HAP-1 (cell line): ENCODE data around the gene CEP97.
A peak's percentile ranks its signal among the peaks of the same experiment; 100 is the strongest.
"Not testable (repeated sequence)": the region's sequence is repeated elsewhere in the genome, so short reads cannot be mapped to it uniquely, and the experiment has no call there.

Experiments
- DNase-seq, 2 experiments: peaks; one replicate each; pipeline ENCODE4 v3.0.0-alpha.2; 2016 to 2020; ENCODE audit warnings: low spot score in 2 of 2
- H3K27me3 ChIP-seq: fragments of 250-450 bp; sonication (Bioruptor Pico); 2 replicates; pipeline ENCODE4 v1.5.1; 2020; ENCODE audit warnings: low read depth, mild to moderate bottlenecking, moderate library complexity
- H3K36me3 ChIP-seq: fragments of 250-450 bp; sonication (Bioruptor Pico); replicated peaks from 2 replicates; pipeline ENCODE4 v1.5.1; 2020; ENCODE audit warnings: mild to moderate bottlenecking
- H3K4me1 ChIP-seq: fragments of 250-450 bp; sonication (Bioruptor Pico); 2 replicates; pipeline ENCODE4 v1.5.1; 2020; ENCODE audit warnings: mild to moderate bottlenecking
- H3K4me3 ChIP-seq: fragments of 250-450 bp; sonication (Bioruptor Pico); 2 replicates; pipeline ENCODE4 v1.5.1; 2020; ENCODE audit warnings: mild to moderate bottlenecking, moderate library complexity
- H3K9me3 ChIP-seq: fragments of 250-450 bp; sonication (Bioruptor Pico); 2 replicates; pipeline ENCODE4 v1.5.1; 2020; ENCODE audit warnings: mild to moderate bottlenecking, moderate library complexity
- in situ Hi-C: fragments of 300-500 bp; cut with MboI; formaldehyde crosslinking; loops from 3 replicates; pipeline ENCODE4 v1.14.3; 2020; ENCODE audit warnings: low sequenced_read_pairs, inconsistent platforms, mixed read lengths

Gene CEP97

DNA sequence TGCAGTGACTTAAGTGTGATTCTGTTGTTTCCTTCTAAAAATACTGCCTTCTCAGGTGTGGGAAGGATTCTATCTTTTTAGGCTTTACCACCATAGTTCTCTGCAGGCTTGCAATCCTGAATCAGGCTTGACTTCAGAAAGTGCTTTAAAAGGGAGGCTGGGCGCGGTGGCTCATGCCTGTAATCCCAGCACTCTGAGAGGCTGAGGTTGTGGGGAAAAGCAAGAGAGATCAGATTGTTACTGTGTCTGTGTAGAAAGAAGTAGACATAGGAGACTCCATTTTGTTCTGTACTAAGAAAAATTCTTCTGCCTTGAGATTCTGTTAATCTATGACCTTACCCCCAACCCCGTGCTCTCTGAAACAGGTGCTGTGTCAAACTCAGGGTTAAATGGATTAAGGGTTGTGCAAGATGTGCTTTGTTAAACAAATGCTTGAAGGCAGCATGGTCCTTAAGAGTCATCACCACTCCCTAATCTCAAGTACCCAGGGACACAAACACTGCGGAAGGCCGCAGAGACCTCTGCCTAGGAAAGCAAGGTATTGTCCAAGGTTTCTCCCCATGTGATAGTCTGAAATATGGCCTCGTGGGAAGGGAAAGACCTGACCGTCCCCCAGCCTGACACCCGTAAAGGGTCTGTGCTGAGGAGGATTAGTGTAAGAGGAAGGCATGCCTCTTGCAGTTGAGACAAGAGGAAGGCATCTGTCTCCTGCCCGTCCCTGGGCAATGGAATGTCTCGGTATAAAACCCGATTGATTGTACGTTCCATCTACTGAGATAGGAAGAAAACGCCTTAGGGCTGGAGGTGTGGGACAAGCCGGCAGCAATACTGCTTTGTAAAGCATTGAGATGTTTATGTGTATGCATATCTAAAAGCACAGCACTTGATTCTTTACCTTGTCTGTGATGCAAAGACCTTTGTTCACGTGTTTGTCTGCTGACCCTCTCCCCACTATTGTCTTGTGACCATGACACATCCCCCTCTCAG, 32.4 kb upstream of the CEP97 start:
- in situ Hi-C loops: not testable (repeated sequence)

DNA sequence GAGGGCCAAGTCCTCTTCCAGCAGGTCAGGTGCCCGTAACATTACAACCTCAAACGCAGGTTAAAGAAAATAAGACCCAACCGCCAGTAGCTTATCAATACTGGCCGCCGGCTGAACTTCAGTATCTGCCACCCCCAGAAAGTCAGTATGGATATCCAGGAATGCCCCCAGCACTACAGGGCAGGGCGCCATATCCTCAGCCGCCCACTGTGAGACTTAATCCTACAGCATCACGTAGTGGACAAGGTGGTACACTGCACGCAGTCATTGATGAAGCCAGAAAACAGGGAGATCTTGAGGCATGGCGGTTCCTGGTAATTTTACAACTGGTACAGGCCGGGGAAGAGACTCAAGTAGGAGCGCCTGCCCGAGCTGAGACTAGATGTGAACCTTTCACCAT, 30.9 kb upstream of the CEP97 start:
- Histone ChIP-seq H3K4me1 (peaks cover 35% of the 10 kb centered on the region), H3K4me3 (peak overlapping the region; percentile 28)
- in situ Hi-C loops, H3K27me3 ChIP-seq, H3K36me3 ChIP-seq, H3K9me3 ChIP-seq: not testable (repeated sequence)
- DNase-seq: peak; percentile 74 to 83

More for the DNA sequence above, 32.4 kb upstream of the CEP97 start:
- H3K27me3 ChIP-seq, H3K9me3 ChIP-seq, H3K36me3 ChIP-seq: not testable (repeated sequence)
- Histone ChIP-seq H3K4me3 (peak overlapping the region; percentile 28), H3K4me1 (peaks cover 39% of the 10 kb centered on the region)
- DNase-seq: peak; percentile 62

DNA sequence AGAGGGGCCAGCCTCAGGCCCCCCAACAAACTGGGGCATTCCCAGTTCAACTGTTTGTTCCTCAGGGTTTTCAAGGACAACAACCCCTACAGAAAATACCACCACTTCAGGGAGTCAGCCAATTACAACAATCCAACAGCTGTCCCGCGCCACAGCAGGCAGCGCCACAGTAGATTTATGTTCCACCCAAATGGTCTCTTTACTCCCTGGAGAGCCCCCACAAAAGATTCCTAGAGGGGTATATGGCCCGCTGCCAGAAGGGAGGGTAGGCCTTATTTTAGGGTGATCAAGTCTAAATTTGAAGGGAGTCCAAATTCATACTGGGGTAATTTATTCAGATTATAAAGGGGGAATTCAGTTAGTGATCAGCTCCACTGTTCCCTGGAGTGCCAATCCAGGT, 29.6 kb upstream of the CEP97 start:
- H3K36me3 ChIP-seq, in situ Hi-C loops, H3K4me3 ChIP-seq, H3K27me3 ChIP-seq, DNase-seq, H3K9me3 ChIP-seq: not testable (repeated sequence)
- peaks cover 35% of the 10 kb centered on the region for H3K4me1 ChIP-seq

DNA sequence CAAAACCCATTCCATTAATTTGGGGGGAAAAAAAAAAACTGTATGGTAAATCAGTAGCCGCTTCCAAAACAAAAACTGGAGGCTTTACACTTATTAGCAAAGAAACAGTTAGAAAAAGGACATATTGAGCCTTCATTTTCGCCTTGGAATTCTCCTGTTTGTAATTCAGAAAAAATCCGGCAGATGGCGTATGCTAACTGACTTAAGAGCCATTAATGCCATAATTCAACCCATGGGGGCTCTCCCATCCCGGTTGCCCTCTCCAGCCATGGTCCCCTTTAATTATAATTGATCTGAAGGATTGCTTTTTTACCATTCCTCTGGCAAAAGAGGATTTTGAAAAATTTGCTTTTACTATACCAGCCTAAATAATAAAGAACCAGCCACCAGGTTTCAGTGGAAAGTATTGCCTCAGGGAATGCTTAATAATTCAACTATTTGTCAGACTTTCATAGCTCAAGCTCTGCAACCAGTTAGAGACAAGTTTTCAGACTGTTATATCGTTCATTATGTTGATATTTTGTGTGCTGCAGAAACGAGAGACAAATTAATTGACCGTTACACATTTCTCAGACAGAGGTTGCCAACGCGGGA, 28.5 kb upstream of the CEP97 start:
- no peaks in the 10 kb centered on the region; the same call in 1 of the 2 replicates for H3K36me3 ChIP-seq
- no peaks in the 10 kb centered on the region for H3K9me3 ChIP-seq
- in situ Hi-C loops: no loop called here
- H3K27me3 ChIP-seq: no peaks in the 10 kb centered on the region
- no peak overlapping the region for H3K4me3 ChIP-seq
- peaks cover 35% of the 10 kb centered on the region for H3K4me1 ChIP-seq
- peak; percentile 66 to 70 for DNase-seq

DNA sequence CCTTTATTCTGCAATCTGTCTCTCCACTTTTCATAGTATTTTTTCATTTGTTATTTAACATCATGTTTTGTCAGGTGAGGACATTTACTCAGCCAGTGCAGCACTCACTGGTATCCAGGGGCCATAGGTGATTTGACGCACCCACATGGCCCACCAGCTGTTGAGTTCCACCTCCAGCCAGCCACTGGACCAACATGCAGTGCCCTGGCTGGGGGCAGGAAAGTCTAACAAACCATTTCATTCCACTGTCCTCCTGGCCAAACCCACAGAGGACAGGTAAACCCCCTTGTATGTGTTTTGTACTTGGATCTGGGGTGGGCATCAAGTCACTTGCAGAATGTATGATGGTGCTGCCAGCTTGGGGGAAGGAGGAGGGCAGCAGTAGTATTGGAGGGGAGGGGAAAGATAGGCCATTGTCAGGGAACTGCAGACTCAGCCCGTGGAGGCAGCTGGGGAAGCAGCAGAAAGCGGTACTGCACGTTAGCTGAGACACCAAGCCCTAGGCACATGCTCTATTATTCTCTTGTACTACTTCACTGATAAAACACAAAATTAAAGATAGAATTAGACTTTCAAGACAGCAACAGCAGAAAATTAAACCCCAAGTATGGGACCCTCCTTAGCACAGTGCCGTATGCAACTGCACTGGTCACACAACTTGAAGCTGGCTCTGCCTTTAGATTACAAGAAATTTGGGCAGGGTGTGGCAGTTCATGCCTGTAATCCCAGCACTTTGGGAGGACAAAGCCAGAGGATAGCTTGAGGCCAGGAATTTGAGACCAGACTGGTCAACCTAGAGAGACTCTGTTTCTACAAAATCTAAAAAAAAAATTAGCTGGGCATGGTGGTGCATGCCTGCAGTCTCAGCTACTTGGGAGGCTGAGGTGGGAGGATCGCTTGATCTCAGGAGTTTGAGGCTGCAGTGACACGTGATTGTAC, 22.4 kb upstream of the CEP97 start:
- DNase-seq: no peak
- in situ Hi-C loops: no loop called here
- Histone ChIP-seq H3K27me3 (no peaks in the 10 kb centered on the region), H3K4me3 (no peak overlapping the region), H3K9me3 (no peaks in the 10 kb centered on the region), H3K4me1 (peaks cover 39% of the 10 kb centered on the region), H3K36me3 (no peaks in the 10 kb centered on the region; the same call in 1 of the 2 replicates)

DNA sequence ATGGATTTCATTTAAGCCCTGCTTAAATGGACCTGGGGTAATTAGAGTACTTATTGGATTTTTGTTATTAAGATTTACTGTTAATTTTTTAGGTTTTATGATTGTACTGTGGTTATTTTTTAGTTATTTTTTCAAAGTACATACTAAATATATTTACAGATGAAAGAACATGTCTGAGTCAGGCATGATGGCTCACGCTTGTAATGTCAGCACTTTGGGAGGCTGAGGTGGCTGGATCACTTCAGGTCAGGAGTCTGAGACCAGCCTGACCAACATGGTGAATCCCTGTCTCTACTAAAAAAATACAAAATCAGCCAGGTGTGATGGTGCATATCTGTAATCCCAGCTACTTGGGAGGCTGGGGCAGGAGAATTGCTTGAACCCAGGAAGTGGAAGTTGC, 21.7 kb upstream of the CEP97 start:
- Histone ChIP-seq H3K27me3 (no peaks in the 10 kb centered on the region), H3K4me1 (peaks cover 39% of the 10 kb centered on the region), H3K4me3 (no peak overlapping the region), H3K36me3 (no peaks in the 10 kb centered on the region), H3K9me3 (no peaks in the 10 kb centered on the region)
- no peak for DNase-seq
- in situ Hi-C loops: no loop called here

DNA sequence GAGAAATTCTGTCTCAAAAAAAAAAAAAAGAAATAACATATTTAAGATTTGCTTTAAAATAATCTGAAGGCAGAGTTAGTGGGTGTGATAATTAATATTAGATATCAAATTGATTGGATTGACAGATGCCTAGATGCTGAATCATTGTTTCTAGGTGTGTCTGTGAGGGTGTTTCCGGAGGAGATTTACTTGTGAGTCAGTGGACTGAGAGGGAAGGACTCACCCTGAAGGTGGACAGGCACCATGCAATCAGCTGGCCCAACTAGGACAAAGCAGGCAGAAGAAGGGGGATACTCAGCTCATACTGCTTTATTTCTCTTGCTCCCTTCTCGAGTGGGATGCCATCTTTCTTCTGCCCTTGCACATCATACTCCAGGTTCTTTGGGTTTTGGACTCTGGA, 21.2 kb upstream of the CEP97 start:
- no peaks in the 10 kb centered on the region for H3K27me3 ChIP-seq
- no peaks in the 10 kb centered on the region for H3K9me3 ChIP-seq
- H3K4me3 ChIP-seq: no peak overlapping the region
- no peak for DNase-seq
- H3K4me1 ChIP-seq: peaks cover 39% of the 10 kb centered on the region
- H3K36me3 ChIP-seq: no peaks in the 10 kb centered on the region
- in situ Hi-C loops: no loop called here

DNA sequence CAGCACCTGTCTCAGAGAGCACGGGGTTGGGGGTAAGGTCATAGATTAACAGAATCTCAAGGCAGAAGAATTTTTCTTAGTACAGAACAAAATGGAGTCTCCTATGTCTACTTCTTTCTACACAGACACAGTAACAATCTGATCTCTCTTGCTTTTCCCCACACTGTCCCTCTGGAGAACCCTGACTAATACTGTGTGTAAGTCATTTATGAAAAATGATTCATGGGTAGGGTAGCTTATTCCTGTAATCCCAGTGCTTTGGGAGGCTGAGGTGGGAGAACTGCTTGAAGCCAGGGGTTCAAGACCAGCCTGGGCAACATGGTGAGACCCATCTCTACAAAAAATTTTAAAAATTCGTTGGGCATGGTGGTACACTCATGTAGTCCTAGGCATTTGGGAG, 19.8 kb upstream of the CEP97 start:
- H3K27me3 ChIP-seq, H3K36me3 ChIP-seq, in situ Hi-C loops, H3K4me3 ChIP-seq, H3K9me3 ChIP-seq: not testable (repeated sequence)
- peak in 1 of 2 experiments; percentile 59 for DNase-seq
- H3K4me1 ChIP-seq: peaks cover 39% of the 10 kb centered on the region

DNA sequence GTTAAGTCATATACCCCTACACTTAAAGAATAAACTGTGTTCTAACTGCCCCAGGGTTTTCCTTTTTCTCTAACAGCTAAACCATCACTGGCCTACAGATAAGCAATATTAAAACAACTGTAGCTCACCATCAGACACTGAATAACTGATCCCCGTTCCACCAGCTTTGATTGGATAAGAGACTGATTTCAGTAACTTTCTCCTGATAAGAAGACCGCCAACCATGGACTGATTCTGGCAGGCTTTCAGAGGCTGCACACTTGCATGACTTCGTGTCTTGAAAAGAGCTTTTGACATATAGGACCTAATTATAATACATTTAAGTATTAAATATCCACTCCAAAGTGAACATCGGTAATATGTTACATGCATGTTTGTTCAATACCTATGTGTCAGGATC, 15.3 kb upstream of the CEP97 start:
- in situ Hi-C loops: no loop called here
- Histone ChIP-seq H3K9me3 (no peaks in the 10 kb centered on the region), H3K4me1 (peaks cover 7% of the 10 kb centered on the region), H3K27me3 (no peaks in the 10 kb centered on the region), H3K36me3 (no peaks in the 10 kb centered on the region), H3K4me3 (no peak overlapping the region)
- DNase-seq: no peak

DNA sequence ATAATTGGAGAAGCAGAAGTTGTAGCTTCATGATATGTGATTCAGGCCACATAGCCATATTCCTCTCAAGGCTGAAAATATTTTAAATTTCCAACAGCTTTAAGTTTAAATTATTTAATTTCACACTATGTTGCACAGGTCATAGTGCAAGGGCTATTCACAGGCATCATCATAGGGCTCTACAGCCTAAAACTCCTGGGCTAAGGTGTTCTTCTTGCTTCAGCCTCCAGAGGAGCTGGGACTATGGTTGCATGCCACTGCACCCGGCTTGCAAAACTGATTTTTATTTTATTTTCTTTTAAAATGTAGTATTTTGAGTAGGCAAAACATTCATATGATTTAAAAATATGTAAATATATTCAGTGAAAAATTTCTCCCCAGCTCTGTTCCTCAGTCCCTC, 6.0 kb upstream of the CEP97 start:
- no peak overlapping the region for H3K4me3 ChIP-seq
- H3K27me3 ChIP-seq: no peaks in the 10 kb centered on the region
- in situ Hi-C loops: no loop called here
- H3K36me3 ChIP-seq: no peaks in the 10 kb centered on the region
- H3K4me1 ChIP-seq: peaks cover 19% of the 10 kb centered on the region
- no peak for DNase-seq
- no peaks in the 10 kb centered on the region for H3K9me3 ChIP-seq

DNA sequence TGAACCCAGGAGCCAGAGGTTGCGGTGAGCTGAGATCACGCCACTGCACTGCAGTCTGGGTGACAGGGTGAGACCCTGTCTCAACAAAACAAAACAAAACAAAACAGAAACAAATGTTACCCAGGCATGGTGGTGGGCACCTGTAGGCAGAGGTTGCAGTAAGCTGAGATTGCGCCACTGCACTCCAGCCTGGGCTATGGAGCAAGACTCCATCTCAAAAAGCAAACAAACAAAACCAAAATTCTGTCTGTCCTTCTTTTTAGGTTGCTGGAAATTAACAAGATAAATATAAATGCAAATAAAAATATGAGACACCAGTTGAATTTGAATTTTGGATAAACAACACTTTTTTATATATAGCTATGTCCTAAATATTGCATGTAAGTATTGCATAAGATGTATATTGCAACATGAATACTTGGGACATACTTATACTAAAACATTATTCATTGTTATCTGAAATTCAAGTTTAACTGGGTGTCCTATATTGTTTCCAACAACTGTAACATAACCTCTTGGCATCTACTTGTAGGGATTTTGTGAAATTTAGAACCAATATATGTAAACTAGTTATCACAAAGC, 4.7 kb upstream of the CEP97 start:
- in situ Hi-C loops: no loop called here
- Histone ChIP-seq H3K36me3 (no peaks in the 10 kb centered on the region), H3K27me3 (no peaks in the 10 kb centered on the region), H3K9me3 (no peaks in the 10 kb centered on the region), H3K4me1 (peaks cover 25% of the 10 kb centered on the region), H3K4me3 (no peak overlapping the region)
- DNase-seq: no peak

DNA sequence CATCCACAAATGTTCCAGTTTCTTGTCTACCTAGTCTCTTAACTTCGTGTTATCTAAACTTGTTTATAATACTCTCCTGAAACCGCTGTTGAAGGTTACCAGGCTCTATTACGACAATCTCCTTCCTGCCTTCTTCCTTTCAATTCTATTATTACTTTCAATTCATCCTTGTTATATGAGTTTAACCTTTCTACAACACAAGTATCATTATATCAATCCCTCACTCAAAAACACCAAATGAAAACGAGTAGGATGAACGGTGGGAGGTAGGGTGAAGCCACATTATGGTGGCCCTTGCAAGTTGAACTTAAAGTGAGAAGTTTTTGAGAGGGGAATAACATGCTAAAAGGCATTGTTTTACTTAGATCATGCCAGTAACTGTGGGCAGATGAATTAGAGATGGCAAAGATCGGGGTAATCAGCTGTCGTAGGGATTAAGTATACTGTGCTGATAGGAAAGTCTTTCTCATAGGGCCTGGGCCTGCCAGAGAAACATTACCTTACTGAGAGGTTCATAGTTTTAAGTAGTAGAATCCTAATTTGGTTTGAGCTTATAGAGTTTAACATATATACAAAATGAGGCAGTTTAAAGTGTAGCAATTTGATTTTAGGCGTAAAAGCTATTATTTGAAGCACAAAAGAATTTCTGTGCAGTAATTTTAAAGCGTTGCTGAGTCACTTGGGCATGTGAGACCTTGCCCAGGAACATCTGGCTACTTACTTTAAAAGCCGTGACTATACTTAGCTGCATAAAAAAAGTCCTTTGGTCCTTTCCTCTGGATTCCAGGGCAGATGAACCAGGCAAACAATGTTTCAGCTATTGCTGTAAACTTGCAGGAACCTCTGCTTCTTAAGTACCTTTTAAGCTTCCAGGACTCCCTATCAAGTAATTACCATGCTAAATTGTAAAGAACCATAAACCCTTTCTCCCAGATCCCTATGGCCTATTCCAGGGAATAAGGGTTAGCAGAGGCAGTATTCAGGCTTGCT, 3.3 kb upstream of the CEP97 start:
- Histone ChIP-seq H3K4me1 (peaks cover 27% of the 10 kb centered on the region), H3K4me3 (no peak overlapping the region), H3K36me3 (no peaks in the 10 kb centered on the region), H3K27me3 (no peaks in the 10 kb centered on the region), H3K9me3 (no peaks in the 10 kb centered on the region)
- in situ Hi-C loops: no loop called here
- DNase-seq: peak in 1 of 2 experiments; percentile 68
